Gastrocnemius medialis (tissue), 4 donors: Measurements from ENCODE around the gene EPHX1.

Source experiments
- POLR2A ChIP-seq, 2 donors: fragments of 450-650 bp; IDR thresholded peaks; one replicate each; pipeline ENCODE4 v1.6.1; 2017; ENCODE audit warnings: antibody characterized with exemption in 2 of 2, mild to moderate bottlenecking in 2 of 2, moderate library complexity in 2 of 2
- TF ChIP-seq, protein P1 (sequence below), 5 experiments: fragments of 450-650 bp in 3 of 5; fragments of 200-600 bp in 2 of 5; sonication (generic) in 2 of 5; IDR thresholded peaks in 4 of 5; conservative IDR thresholded peaks in 1 of 5; 1 replicate in 4 of 5; 2 replicates in 1 of 5; pipeline ENCODE4 v1.5.1; 2016 to 2019; ENCODE audit warnings: antibody characterized with exemption in 5 of 5, mild to moderate bottlenecking in 3 of 5, moderate library complexity in 3 of 5

DNA sequence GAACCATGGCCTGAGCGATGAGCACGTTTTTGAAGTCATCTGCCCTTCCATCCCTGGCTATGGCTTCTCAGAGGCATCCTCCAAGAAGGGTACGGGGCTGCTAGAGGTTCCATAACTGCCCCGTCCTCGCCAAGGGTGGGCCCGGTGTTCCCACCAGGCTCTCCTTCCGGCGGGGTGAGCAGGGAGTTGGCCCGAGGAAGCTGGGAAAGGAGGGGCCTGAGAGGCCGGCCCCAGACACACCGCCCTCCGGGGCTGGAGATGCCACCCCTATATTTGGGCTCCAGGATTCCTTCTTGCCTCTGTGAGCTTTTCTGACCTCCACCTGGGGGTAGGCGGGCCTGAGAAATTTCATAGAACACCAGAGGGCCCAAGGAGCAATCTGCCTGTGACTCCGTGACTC lies 28.9 kb downstream of the EPHX1 start:
- TF ChIP-seq POLR2A (IDR thresholded peaks at IDR 0.05): no peak
- TF ChIP-seq, protein P1, sequence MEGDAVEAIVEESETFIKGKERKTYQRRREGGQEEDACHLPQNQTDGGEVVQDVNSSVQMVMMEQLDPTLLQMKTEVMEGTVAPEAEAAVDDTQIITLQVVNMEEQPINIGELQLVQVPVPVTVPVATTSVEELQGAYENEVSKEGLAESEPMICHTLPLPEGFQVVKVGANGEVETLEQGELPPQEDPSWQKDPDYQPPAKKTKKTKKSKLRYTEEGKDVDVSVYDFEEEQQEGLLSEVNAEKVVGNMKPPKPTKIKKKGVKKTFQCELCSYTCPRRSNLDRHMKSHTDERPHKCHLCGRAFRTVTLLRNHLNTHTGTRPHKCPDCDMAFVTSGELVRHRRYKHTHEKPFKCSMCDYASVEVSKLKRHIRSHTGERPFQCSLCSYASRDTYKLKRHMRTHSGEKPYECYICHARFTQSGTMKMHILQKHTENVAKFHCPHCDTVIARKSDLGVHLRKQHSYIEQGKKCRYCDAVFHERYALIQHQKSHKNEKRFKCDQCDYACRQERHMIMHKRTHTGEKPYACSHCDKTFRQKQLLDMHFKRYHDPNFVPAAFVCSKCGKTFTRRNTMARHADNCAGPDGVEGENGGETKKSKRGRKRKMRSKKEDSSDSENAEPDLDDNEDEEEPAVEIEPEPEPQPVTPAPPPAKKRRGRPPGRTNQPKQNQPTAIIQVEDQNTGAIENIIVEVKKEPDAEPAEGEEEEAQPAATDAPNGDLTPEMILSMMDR (IDR thresholded peaks at IDR 0.05 in 4 of 5, conservative IDR thresholded peaks at IDR 0.05 in 1 of 5): no peak
